Stimulated activated CD4-positive, alpha-beta T cell treated with anti-CD3 and anti-CD28 coated beads, Interleukin-2, amount 100 ng/mL, for 4 hours (primary cell): ENCODE data around the gene UBA5.

Source experiments
- DNase-seq: peaks from one replicate; pipeline ENCODE4 v3.0.0-alpha.2; 2020; ENCODE audit warnings: low read depth

UBA5 gene

GRCh38 chr3:132654721-132655120 lies 5.4 kb upstream of the UBA5 start:
- no peak for DNase-seq

GRCh38 chr3:132655471-132655870 lies 4.7 kb upstream of the UBA5 start:
- DNase-seq = no peak

DNA sequence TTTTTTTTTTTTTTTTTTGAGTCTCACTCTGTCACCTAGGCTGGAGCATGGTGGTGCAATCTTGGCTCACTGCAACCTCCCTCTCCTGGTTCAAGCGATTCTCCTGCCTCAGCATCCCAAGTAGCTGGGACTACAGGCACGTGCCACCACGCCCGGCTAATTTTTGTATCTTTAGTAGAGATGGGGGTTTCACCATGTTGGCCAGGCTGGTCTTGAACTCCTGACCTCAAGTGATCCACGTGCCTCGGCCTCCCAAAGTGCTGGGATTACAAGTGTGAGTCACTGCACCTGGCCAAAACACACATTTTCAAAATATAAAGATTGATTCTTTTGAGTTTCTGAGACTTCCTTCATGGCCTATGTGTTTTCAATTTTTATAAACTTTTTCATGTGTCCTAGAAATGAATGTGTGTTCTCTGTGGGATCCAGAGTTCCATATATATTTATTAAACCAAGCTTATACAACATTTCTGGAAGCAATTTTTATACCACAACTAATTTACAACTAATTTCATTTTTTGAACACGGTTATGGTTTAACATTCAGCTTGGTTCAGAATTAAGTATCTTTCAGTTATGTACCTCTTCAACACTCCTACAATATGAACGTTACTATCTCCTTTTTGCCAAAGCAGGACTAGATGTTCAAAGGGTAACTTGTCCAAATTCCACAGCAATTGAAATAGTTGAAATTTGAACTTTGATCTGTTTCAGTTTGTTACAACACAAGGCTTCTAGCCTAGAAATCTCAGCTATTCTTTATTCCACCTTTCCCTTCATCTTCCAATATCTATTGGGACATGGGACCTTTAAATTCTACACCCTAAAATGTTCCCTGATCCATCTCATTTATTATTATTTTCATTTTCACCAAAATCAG lies 2.0 kb upstream of the UBA5 start:
- DNase-seq = no peak

- no peak for DNase-seq
Measured at GRCh38 chr3:132659000-132659364, 1.1 kb upstream of the UBA5 start.

GRCh38 chr3:132659365-132660051 lies 621 bp upstream of the UBA5 start, which contains the start of gene ACAD11:
TSS of gene ACAD11 (minus strand) at chr3:132659809. CDS start at chr3:132659751, 58 bp downstream.
- DNase-seq = peak; percentile 1

- DNase-seq = no peak
Measured at GRCh38 chr3:132660811-132661070, 612 bp downstream of the UBA5 start.

DNA sequence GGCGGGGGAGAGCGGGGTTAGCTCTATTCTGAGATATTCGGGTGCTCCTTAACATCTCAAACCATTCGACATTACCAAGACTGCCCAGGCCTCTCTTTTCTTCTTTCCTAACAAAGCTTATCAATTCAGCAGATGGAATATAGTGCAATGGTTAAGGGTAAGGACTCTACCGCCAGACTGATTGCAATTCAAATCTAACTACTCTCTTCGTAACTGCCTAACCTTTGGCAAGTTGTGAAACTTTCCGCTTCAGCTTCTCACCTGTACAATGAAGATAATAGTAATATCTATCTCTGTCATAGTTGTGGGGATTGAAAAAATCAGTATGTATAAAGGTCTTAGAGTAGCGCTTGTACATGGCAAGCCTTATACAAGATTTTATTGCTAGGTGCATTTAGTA lies 972 bp downstream of the UBA5 start:
- DNase-seq = no peak

DNA sequence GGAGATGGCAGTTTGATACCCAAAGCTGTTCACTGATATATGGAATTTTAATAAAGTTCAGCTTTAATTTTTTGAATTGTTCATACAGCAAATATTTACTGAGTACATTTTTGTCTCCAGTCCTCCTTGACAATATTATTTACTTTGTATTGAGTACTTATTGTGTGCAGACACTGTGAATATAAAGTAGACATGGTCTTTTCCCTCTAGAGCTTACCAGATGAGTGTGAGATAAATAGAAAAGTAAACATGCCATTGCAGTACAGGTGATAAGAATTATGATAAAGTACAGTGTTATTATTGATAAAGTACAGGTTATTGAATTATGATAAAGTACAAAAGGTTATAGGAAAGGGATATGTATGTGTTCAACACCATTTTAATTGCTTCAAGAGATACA lies 2.1 kb downstream of the UBA5 start:
- no peak for DNase-seq

- no peak for DNase-seq
Measured at GRCh38 chr3:132665230-132665745, 5.2 kb downstream of the UBA5 start.

DNA sequence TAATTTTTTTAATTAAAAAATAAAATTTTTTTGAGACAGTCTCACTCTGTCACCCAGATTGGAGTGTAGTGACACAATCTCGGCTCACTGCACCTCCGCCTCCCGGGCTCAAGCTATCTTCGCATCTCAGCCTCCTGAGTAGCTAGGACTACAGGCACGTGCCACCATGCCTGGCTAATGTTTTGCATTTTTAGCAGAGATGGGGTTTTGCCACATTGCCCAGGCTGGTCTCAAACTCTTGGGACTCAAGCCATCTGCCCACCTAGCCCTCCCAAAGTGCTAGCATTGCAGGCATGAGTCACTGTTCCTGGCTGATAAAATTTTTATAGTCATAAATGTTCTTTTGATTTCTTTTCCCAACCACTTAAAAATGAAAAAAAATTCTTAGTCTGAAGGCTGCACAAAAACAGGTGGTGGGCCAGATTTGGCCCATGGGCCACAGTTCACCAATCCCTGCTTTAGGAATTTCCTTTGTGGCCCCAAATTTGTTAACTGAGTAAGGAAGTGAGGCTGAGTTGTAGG lies 9.2 kb downstream of the UBA5 start:
- DNase-seq = no peak

- DNase-seq = no peak
Measured at GRCh38 chr3:132675408-132675807, 15.3 kb downstream of the UBA5 start.

GRCh38 chr3:132679911-132680310 lies 19.8 kb downstream of the UBA5 start:
- no peak for DNase-seq

DNA sequence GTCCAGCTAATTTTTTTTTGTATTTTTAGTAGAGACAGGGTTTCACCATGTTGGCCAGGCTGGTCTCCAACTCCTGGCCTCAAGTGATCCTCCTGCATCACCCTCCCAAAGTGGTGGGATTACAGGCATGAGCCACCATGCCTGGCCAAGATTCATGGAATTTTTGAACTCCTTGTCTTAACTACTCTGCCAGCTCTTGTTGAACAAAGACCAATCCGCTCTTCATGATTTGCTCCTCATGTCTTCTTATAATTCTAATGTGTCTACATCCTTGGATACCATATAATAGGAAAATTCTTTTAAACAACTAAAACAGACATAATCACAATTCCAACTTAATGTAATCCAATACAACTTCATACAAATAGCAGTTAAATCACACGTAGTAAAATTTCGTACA lies 21.3 kb downstream of the UBA5 start:
- no peak for DNase-seq

GRCh38 chr3:132682201-132682600 lies 22.1 kb downstream of the UBA5 start:
- no peak for DNase-seq

GRCh38 chr3:132690040-132690439 lies 29.9 kb downstream of the UBA5 start:
- no peak for DNase-seq

- DNase-seq = no peak
Measured at GRCh38 chr3:132694991-132695390, 34.9 kb downstream of the UBA5 start.

DNA sequence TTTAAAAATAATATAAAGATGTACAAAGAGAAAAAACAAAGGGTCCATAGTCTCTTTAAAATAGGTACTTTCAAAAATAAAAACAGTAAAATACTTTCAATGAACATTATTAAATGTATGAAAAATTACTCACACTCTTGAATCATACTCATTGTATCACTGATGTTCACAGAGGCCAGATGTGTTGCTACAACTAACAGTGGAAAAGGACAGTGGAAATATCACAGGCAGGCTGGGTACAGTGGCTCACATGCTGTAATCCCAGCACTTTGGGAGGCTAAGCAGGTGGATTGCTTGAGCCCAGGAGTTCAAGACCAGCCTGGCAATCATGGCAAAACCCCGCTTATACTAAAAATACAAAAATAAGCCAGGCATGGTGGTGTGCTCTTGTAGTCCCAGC lies 35.3 kb downstream of the UBA5 start:
- DNase-seq = no peak

DNA sequence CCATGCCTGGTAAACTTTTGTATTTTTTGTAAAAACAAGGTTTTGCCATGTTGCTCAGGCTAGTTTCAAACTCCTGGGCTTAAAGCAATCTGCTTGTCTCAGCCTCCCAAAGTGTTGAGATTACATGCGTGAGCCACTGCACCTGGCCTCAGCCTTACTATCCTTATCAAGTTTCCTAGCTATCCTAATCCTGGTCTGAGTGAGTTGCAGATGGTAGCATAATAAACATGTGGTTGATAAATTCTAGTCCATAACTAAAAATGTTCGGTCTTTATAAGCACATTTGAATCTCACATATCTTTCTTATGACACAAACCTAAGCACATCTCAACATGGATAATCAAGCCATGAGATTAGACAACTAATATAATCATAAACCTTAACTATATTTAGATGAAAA lies 43.6 kb downstream of the UBA5 start:
- no peak for DNase-seq

DNA sequence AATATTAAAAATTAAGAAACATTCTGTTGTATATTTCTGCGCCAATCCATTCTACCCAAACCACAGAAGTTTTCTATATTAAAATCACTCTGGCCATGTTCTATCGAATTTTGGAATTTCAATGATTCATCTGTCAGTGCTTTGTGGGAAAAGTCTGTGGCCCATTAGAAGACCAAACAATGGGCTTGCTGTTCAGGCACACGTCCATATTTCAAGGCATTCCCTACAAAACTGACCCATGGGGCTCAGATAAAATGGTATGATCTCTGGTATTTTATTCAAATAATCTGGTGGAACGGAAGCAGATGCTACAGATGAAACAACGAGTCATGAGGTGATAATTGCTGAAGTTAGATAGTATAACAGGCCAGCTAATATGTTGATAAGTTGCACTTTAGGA lies 49.6 kb downstream of the UBA5 start:
- no peak for DNase-seq

- no peak for DNase-seq
Measured at GRCh38 chr3:132710311-132710710, 50.2 kb downstream of the UBA5 start.

- no peak for DNase-seq
Measured at GRCh38 chr3:132713977-132714727, 54.0 kb downstream of the UBA5 start.

DNA sequence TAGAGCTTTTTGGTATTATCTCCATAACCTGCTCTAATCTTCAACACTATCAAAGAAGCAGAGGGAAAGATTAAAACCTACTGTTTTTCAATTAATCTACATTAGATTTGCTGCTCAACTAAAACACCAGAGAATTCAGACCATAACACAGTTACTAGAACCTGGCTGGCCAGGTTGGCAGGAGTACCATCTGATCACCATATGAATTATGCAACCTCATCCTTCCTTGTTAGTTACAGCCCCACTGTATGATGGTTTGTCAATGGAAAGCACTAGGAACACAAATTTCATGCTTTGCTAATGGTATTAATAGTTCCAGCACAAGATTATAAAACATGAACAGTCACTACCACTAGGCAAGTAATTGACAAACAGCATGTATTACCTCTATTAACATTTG lies 56.2 kb downstream of the UBA5 start:
- DNase-seq = no peak

DNA sequence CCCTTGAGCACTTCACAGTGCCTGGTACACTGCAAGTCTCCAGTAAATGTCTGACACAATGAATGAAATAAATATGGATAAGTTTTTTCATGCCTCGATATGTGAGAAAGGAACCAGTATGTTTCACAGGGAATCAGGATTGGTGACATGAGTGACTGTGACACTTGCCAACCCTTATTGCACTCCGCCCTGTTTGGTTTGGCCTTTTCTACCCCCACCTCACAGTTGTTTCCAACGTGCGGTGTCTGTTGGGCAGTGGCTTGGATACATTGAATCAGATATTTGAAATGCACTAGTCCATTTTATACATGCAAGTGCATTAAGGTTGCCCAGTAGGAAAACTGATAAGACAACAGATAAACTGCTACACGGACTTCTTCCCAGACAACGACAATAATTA lies 60.1 kb downstream of the UBA5 start:
- DNase-seq = no peak
